OCI-LY1 (cell line): ENCODE results near the gene NOSTRIN.
A peak's percentile ranks its signal among the peaks of the same experiment; 100 is the strongest.

Source experiments
- H2AFZ ChIP-seq: fragments of 200-600 bp; sonication (generic), shearing (Covaris generic); 2 replicates; pipeline ENCODE4 v1.6.0; 2014; ENCODE audit warnings: antibody characterized with exemption, mild to moderate bottlenecking, low read length
- H3F3A ChIP-seq: fragments of 200-600 bp; sonication (generic), shearing (Covaris generic); 2 replicates; pipeline ENCODE4 v1.6.0; 2014; ENCODE audit warnings: mild to moderate bottlenecking, antibody characterized with exemption, low read length, moderate library complexity; ENCODE audit not compliant: insufficient read depth
- H3K27ac ChIP-seq: fragments of 200-600 bp; sonication (generic); 2 replicates; pipeline ENCODE4 v1.5.1; 2014; ENCODE audit warnings: low read length, mixed run types, mild to moderate bottlenecking, low read depth; ENCODE audit not compliant: poor library complexity, severe bottlenecking
- H3K27me3 ChIP-seq: fragments of 200-600 bp; sonication (generic); 2 replicates; pipeline ENCODE4 v1.6.0; 2014; ENCODE audit warnings: antibody characterized with exemption, mild to moderate bottlenecking, low read length, moderate library complexity; ENCODE audit not compliant: insufficient read depth
- H3K36me3 ChIP-seq: fragments of 200-600 bp; sonication (generic); 2 replicates; pipeline ENCODE4 v1.6.1; 2014; ENCODE audit warnings: mild to moderate bottlenecking, antibody characterized with exemption, low read length, moderate library complexity, mixed read lengths; ENCODE audit not compliant: insufficient read depth
- H3K4me1 ChIP-seq: fragments of 200-600 bp; sonication (generic); 2 replicates; pipeline ENCODE4 v1.5.1; 2014; ENCODE audit warnings: mild to moderate bottlenecking, low read length, moderate library complexity; ENCODE audit not compliant: insufficient read depth, severe bottlenecking
- H3K4me2 ChIP-seq: fragments of 200-600 bp; sonication (generic), shearing (Covaris generic); 2 replicates; pipeline ENCODE4 v1.6.1; 2014; ENCODE audit warnings: low read length
- H3K4me3 ChIP-seq: fragments of 200-600 bp; sonication (generic); 2 replicates; pipeline ENCODE4 v1.5.1; 2014; ENCODE audit warnings: low read length, low read depth, mild to moderate bottlenecking, mixed read lengths; ENCODE audit not compliant: poor library complexity, severe bottlenecking
- H3K79me2 ChIP-seq: fragments of 200-600 bp; shearing (Covaris generic); 2 replicates; pipeline ENCODE4 v1.6.1; 2016; ENCODE audit warnings: mixed run types, low read length, mixed read lengths; ENCODE audit not compliant: insufficient read depth
- H3K9ac ChIP-seq: fragments of 200-600 bp; sonication (generic), shearing (Covaris generic); 2 replicates; pipeline ENCODE4 v1.6.1; 2014; ENCODE audit warnings: mild to moderate bottlenecking, low read length, mixed read lengths
- H3K9me2 ChIP-seq: fragments of 200-600 bp; sonication (generic), shearing (Covaris generic); 2 replicates; pipeline ENCODE4 v1.6.1; 2014; ENCODE audit warnings: low read depth, mild to moderate bottlenecking, low read length, mixed read lengths
- H3K9me3 ChIP-seq: fragments of 200-600 bp; shearing (Covaris generic); 2 replicates; pipeline ENCODE4 v1.6.1; 2014; ENCODE audit warnings: low read length, mixed read lengths
- H4K20me1 ChIP-seq: fragments of 200-600 bp; sonication (generic), shearing (Covaris generic); 2 replicates; pipeline ENCODE4 v1.6.0; 2016; ENCODE audit warnings: mild to moderate bottlenecking, low read length; ENCODE audit not compliant: insufficient read depth
- EZH2 ChIP-seq: fragments of 200-600 bp; sonication (generic), shearing (Covaris generic); IDR thresholded peaks from 2 replicates; pipeline ENCODE4 v1.8.0; 2017; ENCODE audit warnings: borderline replicate concordance, mixed run types, mild to moderate bottlenecking, antibody characterized with exemption, low read length, moderate library complexity, mixed read lengths
- TF ChIP-seq, protein P1 (sequence below): fragments of 200-600 bp; sonication (generic), shearing (Covaris generic); IDR thresholded peaks from 2 replicates; pipeline ENCODE4 v1.5.1; 2017; ENCODE audit warnings: mild to moderate bottlenecking, antibody characterized with exemption, low read length, moderate library complexity, mixed read lengths

NOSTRIN gene

DNA sequence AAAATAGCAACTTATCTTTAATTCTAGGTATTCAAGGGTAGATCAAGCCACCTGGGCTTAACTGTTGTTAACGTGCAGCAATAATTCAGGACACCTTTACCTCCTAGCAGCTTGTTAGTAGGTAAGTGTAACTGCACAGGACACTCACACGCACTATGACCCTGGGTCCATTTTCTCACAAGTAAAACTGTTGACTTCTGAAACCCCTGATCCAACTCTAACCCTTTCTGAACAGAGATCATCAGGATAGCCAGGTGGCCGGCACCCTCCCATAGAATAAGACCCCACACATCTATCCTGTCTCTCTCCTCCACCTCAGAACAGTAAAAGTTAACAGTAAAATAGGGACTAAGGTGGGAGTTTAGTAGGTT is 87.2 kb downstream of the NOSTRIN start:
- Histone ChIP-seq H3F3A (no peaks in the 10 kb centered on the region), H3K4me2 (peak overlapping the region; percentile 63), H3K27me3 (no peaks in the 10 kb centered on the region), H3K4me3 (peak overlapping the region; percentile 79), H3K9ac (peak overlapping the region; percentile 85), H3K36me3 (peaks cover 36% of the 10 kb centered on the region), H3K27ac (peak overlapping the region; percentile 28), H2AFZ (no peak overlapping the region), H3K4me1 (peaks cover 14% of the 10 kb centered on the region), H4K20me1 (no peaks in the 10 kb centered on the region), H3K9me3 (no peaks in the 10 kb centered on the region), H3K79me2 (peaks cover 10% of the 10 kb centered on the region), H3K9me2 (no peaks in the 10 kb centered on the region)
- TF ChIP-seq, protein P1, sequence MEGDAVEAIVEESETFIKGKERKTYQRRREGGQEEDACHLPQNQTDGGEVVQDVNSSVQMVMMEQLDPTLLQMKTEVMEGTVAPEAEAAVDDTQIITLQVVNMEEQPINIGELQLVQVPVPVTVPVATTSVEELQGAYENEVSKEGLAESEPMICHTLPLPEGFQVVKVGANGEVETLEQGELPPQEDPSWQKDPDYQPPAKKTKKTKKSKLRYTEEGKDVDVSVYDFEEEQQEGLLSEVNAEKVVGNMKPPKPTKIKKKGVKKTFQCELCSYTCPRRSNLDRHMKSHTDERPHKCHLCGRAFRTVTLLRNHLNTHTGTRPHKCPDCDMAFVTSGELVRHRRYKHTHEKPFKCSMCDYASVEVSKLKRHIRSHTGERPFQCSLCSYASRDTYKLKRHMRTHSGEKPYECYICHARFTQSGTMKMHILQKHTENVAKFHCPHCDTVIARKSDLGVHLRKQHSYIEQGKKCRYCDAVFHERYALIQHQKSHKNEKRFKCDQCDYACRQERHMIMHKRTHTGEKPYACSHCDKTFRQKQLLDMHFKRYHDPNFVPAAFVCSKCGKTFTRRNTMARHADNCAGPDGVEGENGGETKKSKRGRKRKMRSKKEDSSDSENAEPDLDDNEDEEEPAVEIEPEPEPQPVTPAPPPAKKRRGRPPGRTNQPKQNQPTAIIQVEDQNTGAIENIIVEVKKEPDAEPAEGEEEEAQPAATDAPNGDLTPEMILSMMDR, result no peak
- no peak for TF ChIP-seq EZH2

DNA sequence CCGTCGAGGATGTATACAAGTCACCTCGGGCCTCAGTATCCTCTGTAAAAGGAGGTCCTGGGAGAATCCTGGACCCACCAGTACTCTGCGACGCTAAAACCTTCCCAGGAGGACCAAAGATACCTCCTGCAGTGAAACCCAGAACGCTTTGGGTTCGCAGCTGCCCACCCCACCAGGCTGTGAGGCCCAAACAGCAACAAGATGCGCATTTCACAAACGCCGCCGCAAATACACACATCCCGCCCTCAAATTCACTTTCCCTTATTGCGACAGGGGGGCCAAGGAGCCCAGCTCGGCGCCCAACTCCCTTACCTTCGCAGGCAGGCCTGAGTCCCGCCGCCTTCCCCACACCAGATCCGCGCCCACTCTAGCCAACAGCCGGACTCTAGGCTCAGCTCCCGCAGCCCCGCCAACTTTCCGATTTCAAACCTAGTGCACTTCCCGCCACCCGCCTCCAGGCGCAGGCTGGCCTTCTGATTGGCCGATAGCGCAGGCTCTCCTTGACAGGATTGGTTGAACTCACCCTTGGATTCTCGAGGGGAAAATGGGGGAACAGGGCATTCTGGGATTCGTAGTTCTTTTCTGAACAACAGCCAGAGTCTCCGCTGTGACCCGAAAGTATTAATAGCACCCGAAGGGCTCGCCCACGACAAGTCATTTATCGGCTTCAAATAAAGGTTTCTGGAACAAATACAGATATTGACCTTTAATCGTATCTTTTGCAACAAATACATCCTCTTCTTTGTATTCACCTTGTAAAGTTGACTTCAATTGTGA is 87.8 kb downstream of the NOSTRIN start, which contains the start of gene SPC25:
TSS of gene SPC25 (minus strand) at position 425 of the 777 bp plus-strand sequence. CDS start 911 bp downstream, outside the sequence.
- Histone ChIP-seq H3K4me1 (peaks cover 14% of the 10 kb centered on the region), H4K20me1 (no peaks in the 10 kb centered on the region), H3K79me2 (peaks cover 10% of the 10 kb centered on the region), H3K9ac (peak within 1 kb of the TSS; percentile 85), H3K27ac (peak within 1 kb of the TSS; percentile 28), H3F3A (no peaks in the 10 kb centered on the region), H3K4me2 (peak within 1 kb of the TSS; percentile 63), H3K27me3 (no peaks in the 10 kb centered on the region), H3K36me3 (peaks cover 30% of the 10 kb centered on the region), H3K9me3 (no peaks in the 10 kb centered on the region), H3K4me3 (peak within 1 kb of the TSS; percentile 79), H2AFZ (peak within 1 kb of the TSS; percentile 99), H3K9me2 (no peaks in the 10 kb centered on the region)
- TF ChIP-seq, protein P1, result no peak
- no peak for TF ChIP-seq EZH2

DNA sequence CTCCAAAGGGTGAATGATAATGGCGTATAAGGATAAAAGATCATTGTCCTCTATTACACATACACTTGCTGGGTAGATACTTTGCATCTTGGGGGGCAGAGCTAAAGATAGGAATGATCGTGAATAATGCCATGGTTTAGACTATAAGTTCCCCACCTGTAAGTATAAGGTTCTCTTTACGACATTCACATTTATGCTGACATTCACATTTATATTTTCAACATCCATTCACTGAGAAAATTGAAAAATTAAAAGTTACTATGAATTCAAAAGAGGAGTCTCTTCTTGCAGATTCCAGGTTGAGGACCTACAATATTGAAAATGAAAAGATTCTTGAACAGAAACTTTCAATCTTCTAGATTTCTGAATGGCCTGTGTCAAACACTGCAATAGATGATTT is 89.9 kb downstream of the NOSTRIN start:
- no peak overlapping the region for H2AFZ ChIP-seq
- H3K4me1 ChIP-seq, result peaks cover 14% of the 10 kb centered on the region
- H3K27me3 ChIP-seq, result no peaks in the 10 kb centered on the region
- H3K9me3 ChIP-seq, result no peaks in the 10 kb centered on the region
- H3K4me2 ChIP-seq, result no peak overlapping the region
- H3K9ac ChIP-seq, result no peak overlapping the region
- H3K79me2 ChIP-seq, result peaks cover 10% of the 10 kb centered on the region
- no peaks in the 10 kb centered on the region for H3F3A ChIP-seq
- no peaks in the 10 kb centered on the region for H4K20me1 ChIP-seq
- TF ChIP-seq EZH2, result no peak
- TF ChIP-seq, protein P1, result no peak
- no peaks in the 10 kb centered on the region for H3K9me2 ChIP-seq
- H3K27ac ChIP-seq, result no peak overlapping the region
- peaks cover 12% of the 10 kb centered on the region for H3K36me3 ChIP-seq
- H3K4me3 ChIP-seq, result no peak overlapping the region
